ENCODE results near the gene AMFR.

DNA sequence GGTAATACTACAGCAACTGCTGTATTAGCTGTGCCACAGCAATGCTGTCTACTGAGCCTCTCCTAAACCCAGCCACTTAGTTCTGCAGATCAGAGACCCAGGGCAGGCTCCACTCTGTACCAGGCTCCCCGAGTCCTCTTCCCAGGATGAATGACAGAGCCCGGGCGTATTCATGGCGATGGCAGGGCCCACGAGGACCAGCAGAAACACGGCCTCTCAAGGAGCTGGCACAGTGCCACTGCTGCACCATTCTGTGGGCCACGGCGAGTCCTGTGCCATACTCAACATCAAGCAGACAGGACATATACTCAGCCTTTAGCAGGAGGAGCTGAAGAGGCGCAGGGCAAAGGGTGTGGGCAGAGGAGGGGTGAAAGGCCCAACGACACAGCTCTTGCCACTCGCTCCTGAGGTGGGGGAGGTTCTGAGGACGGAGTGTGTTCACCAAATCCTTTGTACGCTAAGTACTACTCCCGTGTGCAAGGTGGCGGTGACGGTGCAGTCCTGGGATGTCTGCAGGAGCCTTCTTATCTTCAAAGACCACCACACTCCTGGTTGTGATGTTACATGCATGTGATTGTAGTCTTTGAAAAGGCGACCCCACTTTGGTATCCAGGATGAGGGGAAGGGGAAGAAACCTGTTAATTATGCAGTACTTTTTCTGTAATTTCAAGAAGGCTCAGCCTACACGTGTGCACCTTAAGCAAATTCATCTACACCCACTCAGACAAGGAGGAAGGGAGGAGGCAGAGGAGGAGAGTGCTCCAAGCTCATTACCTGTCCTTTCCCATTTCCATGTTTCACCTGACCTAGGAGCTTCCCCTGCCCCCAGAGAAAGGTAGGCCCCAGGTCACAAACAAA is 98.0 kb downstream of the AMFR start:
- TF ChIP-seq, protein P1, sequence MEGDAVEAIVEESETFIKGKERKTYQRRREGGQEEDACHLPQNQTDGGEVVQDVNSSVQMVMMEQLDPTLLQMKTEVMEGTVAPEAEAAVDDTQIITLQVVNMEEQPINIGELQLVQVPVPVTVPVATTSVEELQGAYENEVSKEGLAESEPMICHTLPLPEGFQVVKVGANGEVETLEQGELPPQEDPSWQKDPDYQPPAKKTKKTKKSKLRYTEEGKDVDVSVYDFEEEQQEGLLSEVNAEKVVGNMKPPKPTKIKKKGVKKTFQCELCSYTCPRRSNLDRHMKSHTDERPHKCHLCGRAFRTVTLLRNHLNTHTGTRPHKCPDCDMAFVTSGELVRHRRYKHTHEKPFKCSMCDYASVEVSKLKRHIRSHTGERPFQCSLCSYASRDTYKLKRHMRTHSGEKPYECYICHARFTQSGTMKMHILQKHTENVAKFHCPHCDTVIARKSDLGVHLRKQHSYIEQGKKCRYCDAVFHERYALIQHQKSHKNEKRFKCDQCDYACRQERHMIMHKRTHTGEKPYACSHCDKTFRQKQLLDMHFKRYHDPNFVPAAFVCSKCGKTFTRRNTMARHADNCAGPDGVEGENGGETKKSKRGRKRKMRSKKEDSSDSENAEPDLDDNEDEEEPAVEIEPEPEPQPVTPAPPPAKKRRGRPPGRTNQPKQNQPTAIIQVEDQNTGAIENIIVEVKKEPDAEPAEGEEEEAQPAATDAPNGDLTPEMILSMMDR (IDR thresholded peaks at IDR 0.05), result no peak
- no peak for TF ChIP-seq POLR2AphosphoS5 (IDR thresholded peaks at IDR 0.05)

Measured in stomach (tissue), 4 donors.